Measurements from ENCODE around the gene TMEM62. TPM values are rescaled to one million over a fixed set of nuclear protein-coding genes. Genes with fewer than 3 reads are reported as not detected.
A peak's percentile ranks its signal among the peaks of the same experiment; 100 is the strongest.

The TMEM62 gene
- total RNA-seq, 2 experiments from 2014 or later = 24.2 to 27.4 TPM

DNA sequence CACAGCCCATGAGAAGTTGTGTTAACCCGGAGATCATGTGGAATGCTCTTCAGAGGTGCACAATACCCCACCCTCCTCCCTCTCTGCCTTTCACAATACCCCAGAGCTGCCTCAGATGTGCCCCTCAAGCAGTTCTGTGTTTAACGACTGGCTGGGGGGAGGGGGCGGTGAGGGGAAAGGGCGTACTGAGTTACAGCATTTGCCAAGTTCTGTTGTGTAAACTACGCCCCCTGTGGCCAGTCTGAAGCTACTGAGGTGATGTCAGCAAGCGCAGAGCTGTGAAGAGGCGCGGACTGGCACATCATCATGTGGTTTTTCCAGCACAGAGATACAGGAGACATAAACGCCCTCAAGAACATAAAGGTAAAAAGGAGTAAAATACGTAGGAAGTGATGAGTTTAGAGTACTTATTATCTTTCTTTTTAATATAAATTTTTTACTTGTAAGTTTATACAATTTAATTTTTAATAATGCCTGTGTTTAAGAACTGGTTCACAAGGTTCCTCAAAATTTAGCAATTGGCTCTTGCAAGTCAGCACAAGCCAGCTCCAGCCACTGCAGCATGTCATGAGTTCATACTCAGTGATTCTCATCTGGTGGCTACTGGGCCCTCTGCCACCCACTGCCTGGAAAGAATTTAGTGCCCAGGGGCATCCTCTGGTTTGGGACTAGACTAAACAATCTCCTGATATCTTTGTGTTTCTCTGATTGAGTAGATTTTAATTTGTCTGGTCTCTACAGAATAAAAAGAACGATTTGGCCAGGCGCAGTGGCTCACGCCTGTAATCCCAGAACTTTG lies 85.7 kb downstream of the TMEM62 start:
- Histone ChIP-seq H4K20me1 (ENCODE audit: insufficient read depth, low read length) (no peaks in the 10 kb centered on the region), H3K27ac (ENCODE audit: low read depth, low read length, poor library complexity, severe bottlenecking) (no peak overlapping the region), H3K4me2 (ENCODE audit: low read length) (no peak overlapping the region), H3K79me2 (ENCODE audit: insufficient read depth, low read depth, low read length) (no peaks in the 10 kb centered on the region), H3K9me2 (ENCODE audit: insufficient read depth, low read length) (no peaks in the 10 kb centered on the region), H3K4me3 (ENCODE audit: low read depth, low read length, poor library complexity, severe bottlenecking) (no peak overlapping the region), H3K9me3 (ENCODE audit: low read length) (no peaks in the 10 kb centered on the region), H3K4me1 (ENCODE audit: insufficient read depth, low read length, poor library complexity, severe bottlenecking) (no peaks in the 10 kb centered on the region), H3K36me3 (ENCODE audit: insufficient read depth, low read length) (no peaks in the 10 kb centered on the region), H2AFZ (ENCODE audit: low read length) (no peak overlapping the region)
- DNase-seq (ENCODE audit: low spot score) = peak; percentile 6
- ChIA-PET CTCF (ENCODE audit: unreplicated experiment) (no interaction called here), POLR2A (no interaction called here)
- no TSS peak for BruUV-seq (replicated peaks)
- intact Hi-C loops (cut with micrococcal nuclease; ENCODE audit: unreplicated experiment) = no loop called here
- TF ChIP-seq, protein P1, sequence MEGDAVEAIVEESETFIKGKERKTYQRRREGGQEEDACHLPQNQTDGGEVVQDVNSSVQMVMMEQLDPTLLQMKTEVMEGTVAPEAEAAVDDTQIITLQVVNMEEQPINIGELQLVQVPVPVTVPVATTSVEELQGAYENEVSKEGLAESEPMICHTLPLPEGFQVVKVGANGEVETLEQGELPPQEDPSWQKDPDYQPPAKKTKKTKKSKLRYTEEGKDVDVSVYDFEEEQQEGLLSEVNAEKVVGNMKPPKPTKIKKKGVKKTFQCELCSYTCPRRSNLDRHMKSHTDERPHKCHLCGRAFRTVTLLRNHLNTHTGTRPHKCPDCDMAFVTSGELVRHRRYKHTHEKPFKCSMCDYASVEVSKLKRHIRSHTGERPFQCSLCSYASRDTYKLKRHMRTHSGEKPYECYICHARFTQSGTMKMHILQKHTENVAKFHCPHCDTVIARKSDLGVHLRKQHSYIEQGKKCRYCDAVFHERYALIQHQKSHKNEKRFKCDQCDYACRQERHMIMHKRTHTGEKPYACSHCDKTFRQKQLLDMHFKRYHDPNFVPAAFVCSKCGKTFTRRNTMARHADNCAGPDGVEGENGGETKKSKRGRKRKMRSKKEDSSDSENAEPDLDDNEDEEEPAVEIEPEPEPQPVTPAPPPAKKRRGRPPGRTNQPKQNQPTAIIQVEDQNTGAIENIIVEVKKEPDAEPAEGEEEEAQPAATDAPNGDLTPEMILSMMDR (conservative IDR thresholded peaks at IDR 0.05; ENCODE audit: low read length) = peak; percentile 38; the same call in 1 of the 2 replicates
- TF ChIP-seq EZH2phosphoT487 (IDR thresholded peaks at IDR 0.05; ENCODE audit: borderline replicate concordance, low read depth, low read length) = no peak

DNA sequence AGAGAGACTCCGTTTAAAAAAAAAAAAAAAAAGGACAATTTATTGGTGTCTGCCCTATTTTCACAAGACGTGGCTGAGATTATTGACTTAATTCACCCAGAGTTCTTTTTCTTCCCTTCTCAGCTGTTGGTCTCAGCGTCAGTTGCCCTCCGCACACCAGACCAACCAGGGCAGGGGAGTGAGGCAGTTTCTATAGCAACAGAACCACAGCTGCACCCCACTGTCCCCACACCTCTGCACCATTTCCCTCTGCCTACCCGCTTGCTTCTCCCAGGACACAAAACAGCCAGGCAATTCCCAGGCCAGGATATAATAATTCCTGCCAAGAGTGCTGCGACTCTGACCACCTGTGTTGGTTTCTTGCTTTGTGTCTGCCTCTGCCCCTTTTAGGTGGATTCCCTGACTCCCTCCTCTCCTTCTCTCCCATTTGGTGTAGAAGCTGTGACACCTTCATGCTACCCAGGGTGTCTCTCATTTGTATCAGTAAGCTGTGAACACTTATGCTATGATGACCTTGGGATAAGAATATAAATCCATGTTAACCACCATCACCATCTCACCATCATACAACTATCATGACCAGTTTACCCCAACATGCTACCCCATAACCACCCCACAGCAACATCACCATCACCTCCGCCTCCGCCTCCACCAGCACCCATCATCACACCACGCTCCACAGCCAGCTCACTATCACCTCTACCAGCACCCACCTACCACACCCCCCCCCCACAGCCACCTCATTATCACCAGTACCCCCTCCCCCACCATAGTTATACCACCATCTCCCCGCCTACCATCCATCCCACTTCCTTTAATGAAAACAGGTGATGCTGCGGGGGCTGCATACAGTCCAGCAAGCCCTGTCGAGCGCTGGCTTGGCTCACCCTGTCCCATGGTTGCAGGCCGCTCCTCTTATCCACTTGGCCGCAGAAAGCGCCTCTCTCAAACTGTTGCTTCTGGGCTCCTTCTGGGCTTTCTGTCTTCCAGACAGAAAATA lies 86.8 kb downstream of the TMEM62 start:
- H3K9me3 ChIP-seq (ENCODE audit: low read length) = no peaks in the 10 kb centered on the region
- intact Hi-C loops (cut with micrococcal nuclease; ENCODE audit: unreplicated experiment) = no loop called here
- H3K4me1 ChIP-seq (ENCODE audit: insufficient read depth, low read length, poor library complexity, severe bottlenecking) = no peaks in the 10 kb centered on the region
- no peaks in the 10 kb centered on the region for H3K79me2 ChIP-seq (ENCODE audit: insufficient read depth, low read depth, low read length)
- H3K27ac ChIP-seq (ENCODE audit: low read depth, low read length, poor library complexity, severe bottlenecking) = no peak overlapping the region
- no peaks in the 10 kb centered on the region for H3K36me3 ChIP-seq (ENCODE audit: insufficient read depth, low read length)
- POLR2A ChIA-PET = no interaction called here
- no peak overlapping the region for H2AFZ ChIP-seq (ENCODE audit: low read length)
- no peaks in the 10 kb centered on the region for H3K9me2 ChIP-seq (ENCODE audit: insufficient read depth, low read length)
- CTCF ChIA-PET (ENCODE audit: unreplicated experiment) = no interaction called here
- DNase-seq (ENCODE audit: low spot score) = no peak
- BruUV-seq (replicated peaks) = no TSS peak
- no peak overlapping the region for H3K4me2 ChIP-seq (ENCODE audit: low read length)
- H4K20me1 ChIP-seq (ENCODE audit: insufficient read depth, low read length) = no peaks in the 10 kb centered on the region
- TF ChIP-seq EZH2phosphoT487 (IDR thresholded peaks at IDR 0.05; ENCODE audit: borderline replicate concordance, low read depth, low read length) = no peak
- TF ChIP-seq, protein P1 (conservative IDR thresholded peaks at IDR 0.05; ENCODE audit: low read length) = no peak
- H3K4me3 ChIP-seq (ENCODE audit: low read depth, low read length, poor library complexity, severe bottlenecking) = no peak overlapping the region
